Measurements from ENCODE around the gene MSMP.
A peak's percentile ranks its signal among the peaks of the same experiment; 100 is the strongest.

DNA sequence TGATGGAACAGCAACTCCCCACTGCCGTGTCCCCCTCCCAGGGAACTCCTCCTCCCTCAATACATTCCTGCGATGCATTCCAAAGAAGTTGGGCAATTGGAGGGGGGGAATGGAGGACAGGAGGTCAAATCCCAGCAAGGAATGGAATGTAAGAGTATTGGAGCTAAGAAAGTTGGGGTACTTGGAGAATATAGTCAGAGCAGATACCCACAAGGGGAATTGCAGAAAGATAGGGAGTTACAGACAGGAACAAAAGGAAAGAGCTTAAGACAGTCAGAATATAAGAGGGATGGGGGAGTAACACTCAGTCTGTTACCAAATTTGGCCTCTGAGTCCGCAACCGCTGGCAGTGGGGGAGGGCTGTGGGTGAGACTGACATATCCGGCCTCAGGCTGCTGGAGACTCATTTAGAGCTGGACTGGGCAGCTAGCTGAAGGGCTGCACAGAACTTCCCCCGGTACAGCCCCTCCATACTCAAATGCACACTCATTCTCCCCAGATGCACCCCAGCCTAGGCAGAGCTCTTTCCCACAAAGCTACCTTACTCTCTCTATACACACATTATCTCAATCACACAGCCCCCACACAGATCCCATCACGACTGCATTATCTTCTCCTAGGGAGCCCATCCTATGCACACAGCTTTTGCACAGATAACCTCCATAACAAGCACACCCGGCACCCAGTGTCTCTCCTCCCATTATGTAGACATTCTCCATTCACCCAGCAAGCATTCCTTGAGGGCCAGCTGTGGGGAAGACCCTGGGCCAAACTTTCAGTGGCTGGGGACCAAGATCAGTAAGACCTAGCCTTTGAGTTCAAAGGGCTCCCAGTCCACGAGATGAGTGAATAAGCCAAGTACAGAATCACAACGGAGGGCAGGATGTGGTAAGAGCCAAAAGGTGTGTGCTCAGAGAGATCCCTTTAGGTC is 25.8 kb downstream of the MSMP start:
- TF ChIP-seq POLR2A (IDR thresholded peaks at IDR 0.05): peak in 1 of 2 donors; percentile 29
- no peak for TF ChIP-seq CTCF (IDR thresholded peaks at IDR 0.05)

All from Peyer's patch (tissue), 4 donors.